ENCODE results near the gene POLE. TPM values are rescaled to one million over a fixed set of nuclear protein-coding genes. Genes with fewer than 3 reads are reported as not detected.

POLE gene
- total and polyA plus RNA-seq, 4 donors = 33.4 to 69.9 (median 39.8) TPM

- H3K4me1 ChIP-seq (ENCODE audit: control insufficient read depth, insufficient read depth, low read length) = peaks cover 3% of the 10 kb centered on the region
- DNase-seq (ENCODE audit: low read depth in 4 of 6, low spot score in 6 of 6) = no peak
- no peak overlapping the region for H3K4me3 ChIP-seq (ENCODE audit: low read depth, low read length)
- H3K36me3 ChIP-seq (ENCODE audit: control insufficient read depth, insufficient read depth, low read length) = peaks cover 94% of the 10 kb centered on the region
- H3K9me3 ChIP-seq (ENCODE audit: control insufficient read depth, insufficient read depth, low read length) = no peaks in the 10 kb centered on the region
- H3K27ac ChIP-seq (ENCODE audit: low read depth, low read length) = no peak overlapping the region
- no peaks in the 10 kb centered on the region for H3K27me3 ChIP-seq (ENCODE audit: control insufficient read depth, insufficient read depth, low read length)
- WGBS (ENCODE audit: insufficient coverage) = 89% methylated on average over 29 of the region's 29 CpGs
Measured at GRCh38 chr12:132635076-132635955, 51.8 kb downstream of the POLE start.

DNA sequence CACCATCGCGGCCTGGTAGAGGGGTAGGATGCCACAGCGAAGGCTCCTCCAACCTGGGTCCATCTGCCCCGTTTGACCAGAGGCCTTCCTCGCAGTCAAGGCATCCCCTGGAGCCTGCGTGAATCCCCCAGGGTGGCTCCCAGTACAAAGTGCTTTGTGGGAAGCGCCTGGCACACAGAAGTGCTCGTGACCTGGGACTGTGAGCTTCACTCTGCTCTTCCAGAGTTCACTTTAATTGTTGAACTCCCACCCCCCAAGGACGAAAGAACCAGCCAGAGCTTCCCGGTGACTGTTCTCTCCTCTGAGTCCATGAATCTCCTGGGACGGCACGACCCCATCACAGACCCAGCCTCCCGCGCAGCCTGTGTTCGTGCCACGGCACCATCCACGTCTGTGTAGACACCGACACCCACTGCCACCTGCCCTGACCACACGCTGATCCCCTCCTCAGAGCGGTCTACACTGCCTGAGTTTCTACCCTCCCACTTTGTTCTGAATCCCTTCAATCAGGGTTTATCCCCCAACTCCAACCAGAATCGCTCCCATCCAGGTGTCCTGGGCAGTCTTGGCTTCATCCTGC lies 52.6 kb downstream of the POLE start:
- peaks cover 3% of the 10 kb centered on the region for H3K4me1 ChIP-seq (ENCODE audit: control insufficient read depth, insufficient read depth, low read length)
- H3K36me3 ChIP-seq (ENCODE audit: control insufficient read depth, insufficient read depth, low read length) = peaks cover 93% of the 10 kb centered on the region
- H3K27ac ChIP-seq (ENCODE audit: low read depth, low read length) = no peak overlapping the region
- WGBS (ENCODE audit: insufficient coverage) = 97% methylated on average over 21 of the region's 21 CpGs
- DNase-seq (ENCODE audit: low read depth in 4 of 6, low spot score in 6 of 6) = no peak
- no peaks in the 10 kb centered on the region for H3K9me3 ChIP-seq (ENCODE audit: control insufficient read depth, insufficient read depth, low read length)
- H3K27me3 ChIP-seq (ENCODE audit: control insufficient read depth, insufficient read depth, low read length) = no peaks in the 10 kb centered on the region
- no peak overlapping the region for H3K4me3 ChIP-seq (ENCODE audit: low read depth, low read length)

DNA sequence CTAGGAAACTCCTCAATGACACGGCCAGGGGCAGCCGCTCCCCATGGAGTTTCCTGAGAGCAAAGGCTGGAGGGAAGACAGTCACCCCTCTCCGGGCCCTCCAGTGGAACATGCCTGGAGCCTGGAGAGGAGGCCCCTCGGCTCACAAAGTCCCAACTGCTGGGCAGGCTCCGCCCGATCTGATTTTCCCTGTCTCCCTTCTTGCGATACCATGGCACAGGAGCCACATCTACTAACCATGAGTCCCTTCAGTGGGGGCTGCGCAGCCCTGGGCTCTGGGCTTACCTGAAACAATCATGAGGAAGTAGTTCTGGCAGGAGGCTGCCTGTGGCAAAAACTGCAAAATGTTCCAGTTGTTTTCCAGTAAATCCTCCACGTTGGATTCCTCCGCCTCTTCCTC lies 53.2 kb downstream of the POLE start:
- H3K4me3 ChIP-seq (ENCODE audit: low read depth, low read length) = no peak overlapping the region
- H3K27me3 ChIP-seq (ENCODE audit: control insufficient read depth, insufficient read depth, low read length) = no peaks in the 10 kb centered on the region
- H3K4me1 ChIP-seq (ENCODE audit: control insufficient read depth, insufficient read depth, low read length) = peaks cover 2% of the 10 kb centered on the region
- no peak for DNase-seq (ENCODE audit: low read depth in 4 of 6, low spot score in 6 of 6)
- no peaks in the 10 kb centered on the region for H3K9me3 ChIP-seq (ENCODE audit: control insufficient read depth, insufficient read depth, low read length)
- 77% methylated on average over 10 of the region's 10 CpGs for WGBS (ENCODE audit: insufficient coverage)
- peaks cover 93% of the 10 kb centered on the region for H3K36me3 ChIP-seq (ENCODE audit: control insufficient read depth, insufficient read depth, low read length)
- H3K27ac ChIP-seq (ENCODE audit: low read depth, low read length) = no peak overlapping the region

DNA sequence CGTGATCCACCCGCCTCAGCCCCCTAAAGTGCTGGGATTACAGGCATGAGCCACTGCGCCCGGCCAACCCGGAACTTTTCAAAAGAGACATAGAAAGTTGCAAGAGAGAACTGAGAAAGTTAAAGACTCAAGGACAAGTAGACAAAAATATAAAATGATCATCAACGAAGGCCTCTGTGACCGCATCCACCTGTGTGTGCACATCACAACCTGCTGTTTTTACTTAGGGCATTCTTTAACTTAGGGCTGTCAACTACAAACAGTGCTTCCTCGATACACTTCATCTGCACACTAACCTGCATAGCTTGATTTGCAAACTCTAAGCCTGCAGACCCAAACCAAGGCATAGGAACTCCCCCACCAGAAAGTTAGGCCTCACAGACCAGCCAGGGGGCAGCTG lies 53.7 kb downstream of the POLE start:
- DNase-seq (ENCODE audit: low read depth in 4 of 6, low spot score in 6 of 6) = no peak
- Histone ChIP-seq H3K27me3 (ENCODE audit: control insufficient read depth, insufficient read depth, low read length) (no peaks in the 10 kb centered on the region), H3K4me3 (ENCODE audit: low read depth, low read length) (no peak overlapping the region), H3K4me1 (ENCODE audit: control insufficient read depth, insufficient read depth, low read length) (no peaks in the 10 kb centered on the region), H3K27ac (ENCODE audit: low read depth, low read length) (no peak overlapping the region), H3K9me3 (ENCODE audit: control insufficient read depth, insufficient read depth, low read length) (no peaks in the 10 kb centered on the region), H3K36me3 (ENCODE audit: control insufficient read depth, insufficient read depth, low read length) (peaks cover 92% of the 10 kb centered on the region)
- 100% methylated on average over 7 of the region's 8 CpGs for WGBS (ENCODE audit: insufficient coverage)

DNA sequence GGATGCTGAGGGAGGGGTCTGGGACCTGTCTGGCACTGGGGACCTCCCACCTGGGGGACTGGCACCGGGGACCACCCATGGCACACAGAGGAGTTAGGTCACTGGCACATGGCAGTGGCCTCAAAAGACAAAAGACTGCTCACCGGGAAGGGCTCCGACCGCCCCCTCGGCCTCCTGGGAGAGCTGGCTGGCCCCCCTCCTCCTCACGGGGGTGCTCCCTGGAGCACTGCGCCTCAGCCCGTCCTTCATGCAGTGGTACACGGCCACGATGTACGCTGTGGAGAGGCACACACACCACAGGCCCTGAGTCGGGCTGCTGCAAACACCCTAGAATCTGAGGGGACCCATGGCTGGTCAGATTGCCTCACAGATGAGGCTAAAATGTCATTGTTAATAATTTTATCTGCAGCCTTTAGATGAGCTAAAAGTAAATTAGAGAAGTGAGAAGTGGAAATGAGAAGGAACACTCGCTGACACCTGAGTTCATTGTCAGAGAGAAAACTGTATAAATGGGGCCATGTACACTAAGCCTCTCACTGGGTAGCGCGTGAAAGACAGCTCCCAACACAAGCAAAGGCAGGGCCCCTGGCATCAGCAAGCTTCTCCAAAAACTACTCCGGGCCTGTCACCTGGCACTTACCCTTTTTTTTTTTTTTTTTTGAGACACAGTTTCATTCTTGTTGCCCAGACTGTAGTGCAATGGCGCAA lies 54.5 kb downstream of the POLE start:
- H3K9me3 ChIP-seq (ENCODE audit: control insufficient read depth, insufficient read depth, low read length) = no peaks in the 10 kb centered on the region
- 82% methylated on average over 16 of the region's 17 CpGs for WGBS (ENCODE audit: insufficient coverage)
- DNase-seq (ENCODE audit: low read depth in 4 of 6, low spot score in 6 of 6) = no peak
- no peak overlapping the region for H3K4me3 ChIP-seq (ENCODE audit: low read depth, low read length)
- H3K27ac ChIP-seq (ENCODE audit: low read depth, low read length) = no peak overlapping the region
- no peaks in the 10 kb centered on the region for H3K27me3 ChIP-seq (ENCODE audit: control insufficient read depth, insufficient read depth, low read length)
- H3K36me3 ChIP-seq (ENCODE audit: control insufficient read depth, insufficient read depth, low read length) = peaks cover 87% of the 10 kb centered on the region
- no peaks in the 10 kb centered on the region for H3K4me1 ChIP-seq (ENCODE audit: control insufficient read depth, insufficient read depth, low read length)

- H3K4me3 ChIP-seq (ENCODE audit: low read depth, low read length) = no peak overlapping the region
- 96% methylated on average over 10 of the region's 11 CpGs for WGBS (ENCODE audit: insufficient coverage)
- H3K36me3 ChIP-seq (ENCODE audit: control insufficient read depth, insufficient read depth, low read length) = peaks cover 77% of the 10 kb centered on the region
- DNase-seq (ENCODE audit: low read depth in 4 of 6, low spot score in 6 of 6) = no peak
- no peaks in the 10 kb centered on the region for H3K27me3 ChIP-seq (ENCODE audit: control insufficient read depth, insufficient read depth, low read length)
- H3K9me3 ChIP-seq (ENCODE audit: control insufficient read depth, insufficient read depth, low read length) = no peaks in the 10 kb centered on the region
- H3K27ac ChIP-seq (ENCODE audit: low read depth, low read length) = no peak overlapping the region
- no peaks in the 10 kb centered on the region for H3K4me1 ChIP-seq (ENCODE audit: control insufficient read depth, insufficient read depth, low read length)
Measured at GRCh38 chr12:132631666-132632065, 55.5 kb downstream of the POLE start.

DNA sequence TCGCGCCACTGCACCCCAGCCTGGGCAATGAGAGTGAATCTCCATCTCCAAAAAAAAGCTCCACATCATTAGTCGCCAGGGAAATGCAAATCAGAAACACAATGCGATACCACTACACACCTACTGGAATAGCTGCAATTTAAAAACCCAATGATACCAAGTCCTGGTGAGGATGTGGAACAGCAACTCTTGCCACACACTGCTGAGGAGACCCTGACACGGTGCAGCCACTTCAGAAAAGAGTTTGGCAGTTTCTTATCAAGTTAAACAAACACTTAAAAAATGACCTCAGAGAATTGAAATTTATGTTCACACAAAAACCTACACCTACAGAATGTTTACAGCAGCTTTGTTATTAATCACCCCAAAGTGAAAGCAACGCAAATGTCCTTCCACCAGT lies 56.5 kb downstream of the POLE start:
- H3K4me3 ChIP-seq (ENCODE audit: low read depth, low read length) = no peak overlapping the region
- no peak overlapping the region for H3K27ac ChIP-seq (ENCODE audit: low read depth, low read length)
- H3K9me3 ChIP-seq (ENCODE audit: control insufficient read depth, insufficient read depth, low read length) = no peaks in the 10 kb centered on the region
- H3K27me3 ChIP-seq (ENCODE audit: control insufficient read depth, insufficient read depth, low read length) = no peaks in the 10 kb centered on the region
- no peaks in the 10 kb centered on the region for H3K4me1 ChIP-seq (ENCODE audit: control insufficient read depth, insufficient read depth, low read length)
- peaks cover 73% of the 10 kb centered on the region for H3K36me3 ChIP-seq (ENCODE audit: control insufficient read depth, insufficient read depth, low read length)
- 99% methylated on average over 6 of the region's 6 CpGs for whole genome bisulfite sequencing (ENCODE audit: insufficient coverage)
- DNase-seq (ENCODE audit: low read depth in 4 of 6, low spot score in 6 of 6) = no peak

- 98% methylated on average over 6 of the region's 6 CpGs for WGBS (ENCODE audit: insufficient coverage)
- no peaks in the 10 kb centered on the region for H3K27me3 ChIP-seq (ENCODE audit: control insufficient read depth, insufficient read depth, low read length)
- H3K9me3 ChIP-seq (ENCODE audit: control insufficient read depth, insufficient read depth, low read length) = no peaks in the 10 kb centered on the region
- DNase-seq (ENCODE audit: low read depth in 4 of 6, low spot score in 6 of 6) = no peak
- H3K36me3 ChIP-seq (ENCODE audit: control insufficient read depth, insufficient read depth, low read length) = peaks cover 73% of the 10 kb centered on the region
- H3K4me1 ChIP-seq (ENCODE audit: control insufficient read depth, insufficient read depth, low read length) = no peaks in the 10 kb centered on the region
- H3K27ac ChIP-seq (ENCODE audit: low read depth, low read length) = no peak overlapping the region
- H3K4me3 ChIP-seq (ENCODE audit: low read depth, low read length) = no peak overlapping the region
Measured at GRCh38 chr12:132629330-132629729, 57.8 kb downstream of the POLE start.

GRCh38 chr12:132625731-132626430 lies 61.3 kb downstream of the POLE start:
- H3K9me3 ChIP-seq (ENCODE audit: control insufficient read depth, insufficient read depth, low read length) = no peaks in the 10 kb centered on the region
- H3K27me3 ChIP-seq (ENCODE audit: control insufficient read depth, insufficient read depth, low read length) = no peaks in the 10 kb centered on the region
- peaks cover 5% of the 10 kb centered on the region for H3K4me1 ChIP-seq (ENCODE audit: control insufficient read depth, insufficient read depth, low read length)
- no peak overlapping the region for H3K4me3 ChIP-seq (ENCODE audit: low read depth, low read length)
- WGBS (ENCODE audit: insufficient coverage) = 97% methylated on average over 24 of the region's 24 CpGs
- DNase-seq (ENCODE audit: low read depth in 4 of 6, low spot score in 6 of 6) = no peak
- peaks cover 66% of the 10 kb centered on the region for H3K36me3 ChIP-seq (ENCODE audit: control insufficient read depth, insufficient read depth, low read length)
- H3K27ac ChIP-seq (ENCODE audit: low read depth, low read length) = no peak overlapping the region
